Spleen (tissue), 11 donors: ENCODE data around the gene ZNF536. TPM values are rescaled to one million over a fixed set of nuclear protein-coding genes. Genes with fewer than 3 reads are reported as not detected.

Source experiments
- DNase-seq: peaks from one replicate; pipeline ENCODE4 v3.0.0-alpha.2; 2020
- H3K27ac ChIP-seq, 8 donors: fragments of 200-600 bp; sonication (generic) in 7 of 8; 1 replicate in 4 of 8; 2 replicates in 4 of 8; pipeline versions ENCODE4 v1.5.0 to v1.8.0; 2016 to 2021; ENCODE audit warnings: inconsistent platforms in 4 of 8, mild to moderate bottlenecking in 4 of 8, moderate library complexity in 1 of 8
- H3K27me3 ChIP-seq, 7 donors: fragments of 200-600 bp; sonication (generic) in 6 of 7; replicated peaks in 1 of 7; 1 replicate in 4 of 7; 2 replicates in 3 of 7; pipeline versions ENCODE4 v1.5.0 to v1.8.0; 2016 to 2021; ENCODE audit warnings: inconsistent platforms in 3 of 7, mild to moderate bottlenecking in 1 of 7
- H3K36me3 ChIP-seq, 6 donors: fragments of 200-600 bp; sonication (generic) in 5 of 6; 1 replicate in 4 of 6; 2 replicates in 2 of 6; pipeline versions ENCODE4 v1.5.0 to v1.8.0; 2016 to 2021; ENCODE audit warnings: inconsistent platforms in 2 of 6
- H3K4me1 ChIP-seq, 6 donors: fragments of 200-600 bp; sonication (generic) in 5 of 6; 1 replicate in 3 of 6; 2 replicates in 3 of 6; pipeline versions ENCODE4 v1.5.0 to v1.8.0; 2016 to 2021; ENCODE audit warnings: inconsistent platforms in 3 of 6
- H3K4me3 ChIP-seq, 8 donors: fragments of 200-600 bp; sonication (generic) in 7 of 8; 1 replicate in 4 of 8; 2 replicates in 4 of 8; pipeline versions ENCODE4 v1.5.0 to v1.8.0; 2016 to 2021; ENCODE audit warnings: inconsistent platforms in 4 of 8, mild to moderate bottlenecking in 4 of 8, moderate library complexity in 2 of 8
- H3K9me3 ChIP-seq, 8 donors: fragments of 200-600 bp; sonication (generic) in 7 of 8; 1 replicate in 4 of 8; 2 replicates in 4 of 8; pipeline versions ENCODE4 v1.5.0 to v1.8.0; 2016 to 2021; ENCODE audit warnings: inconsistent platforms in 4 of 8
- CTCF ChIP-seq, 11 experiments: fragments of 200-600 bp in 7 of 11; fragments of 450-650 bp in 4 of 11; sonication (generic) in 4 of 11; IDR thresholded peaks in 8 of 11; conservative IDR thresholded peaks in 3 of 11; 1 replicate in 7 of 11; 2 replicates in 4 of 11; pipeline versions ENCODE4 v1.4.0 to v1.8.0; 2016 to 2021; ENCODE audit warnings: antibody characterized with exemption in 11 of 11, inconsistent platforms in 4 of 11, mild to moderate bottlenecking in 1 of 11
- POLR2A ChIP-seq, 3 donors: fragments of 450-650 bp; IDR thresholded peaks; one replicate each; pipeline ENCODE4 v1.5.1; 2017; ENCODE audit warnings: antibody characterized with exemption in 3 of 3, mild to moderate bottlenecking in 1 of 3
- POLR2AphosphoS5 ChIP-seq, 3 donors: sonication (generic); formaldehyde crosslinking; IDR thresholded peaks; one replicate each; pipeline ENCODE4 v1.5.1; 2017; ENCODE audit warnings: antibody characterized with exemption in 3 of 3
- WGBS, 5 donors: extraction: QIAGEN DNeasy Blood & Tissue Kit in 3 of 5; methylation state at CpG; one replicate each; pipeline versions ENCODE4 v1.1.5 to v1.1.7; 2013 to 2018; 5-methylcytosine and 5-hydroxymethylcytosine counted together
- intact Hi-C: fragments of 100-400 bp; cut with DNase I; formaldehyde crosslinking; loops from one replicate; pipeline ENCODE4 v1.15.0; 2023; ENCODE audit warnings: low total_unique reads
- polyA plus RNA-seq, 3 donors: library from polyadenylated mRNA; stranded (reverse); fragments of 200-250 nt; gene quantifications; one replicate each; pipeline ENCODE4 v1.2.1, GENCODE V29; 2013
- total RNA-seq, 7 donors: library from RNA; depleted of rRNA in 3 of 7; stranded (reverse); fragments of >200 nt in 3 of 7; fragmentation: NEBNext Ultra II Directional in 4 of 7; extraction: Animal tissue kit (Norgen Biotek cat#: 25700) in 4 of 7; gene quantifications; one replicate each; pipeline versions ENCODE4 v1.1.0 to v1.2.1, GENCODE V29; 2016 to 2021
- donor health status: healthy with polysubstance abuse.
- donor health status: DM: no; HTN: no; CAD: no; lungs with moderate emphysema.
- donor health status: DM: no; HTN: no; CAD: no.
- donor health status: Bipolar disorder and iron deficiency.
- donor health status: healthy.
- donor health status: DM: no; HTN: no; CAD: no.
- donor health status: DM: yes; HTN: yes; CAD: no.

ZNF536 gene
- total and polyA plus RNA-seq, 10 donors = 0.13 to 4.1 (median 2.1) TPM

DNA sequence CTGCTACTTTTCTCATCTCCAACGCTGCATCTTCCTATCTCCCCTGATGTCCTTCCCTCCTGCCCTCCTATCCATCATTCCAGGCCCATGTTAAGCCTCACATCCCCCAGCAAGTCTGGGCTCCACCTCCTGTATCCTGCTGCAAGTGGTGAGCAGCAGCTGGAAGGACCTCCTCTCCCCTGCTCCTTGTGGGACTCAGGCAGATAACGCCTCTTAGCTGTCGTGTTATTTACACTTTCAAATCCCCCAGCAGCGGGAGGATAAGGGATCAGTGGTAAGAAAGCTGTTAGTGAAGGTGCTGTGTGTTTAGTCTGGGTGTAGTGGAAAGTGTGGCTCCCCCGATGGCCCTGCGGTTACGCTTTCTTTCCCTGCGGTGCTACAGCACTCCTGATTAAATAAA lies 211.9 kb downstream of the ZNF536 start:
- DNase-seq = no peak
- 34 to 49% (median 45%) methylated on average over 8 of the region's 8 CpGs for WGBS, 5 donors
- no peak overlapping the region for H3K4me3 ChIP-seq
- no peaks in the 10 kb centered on the region for H3K4me1 ChIP-seq
- TF ChIP-seq POLR2AphosphoS5 (IDR thresholded peaks at IDR 0.05) = no peak
- peaks cover 0 to 21% (median 0%) of the 10 kb centered on the region in 7 donors for H3K27me3 ChIP-seq
- H3K36me3 ChIP-seq = no peaks in the 10 kb centered on the region
- intact Hi-C loops = no loop called here
- H3K27ac ChIP-seq = no peak overlapping the region
- H3K9me3 ChIP-seq = no peaks in the 10 kb centered on the region

GRCh38 chr19:30587869-30588268 lies 215.7 kb downstream of the ZNF536 start:
- no peak for DNase-seq
- H3K36me3 ChIP-seq = no peaks in the 10 kb centered on the region

DNA sequence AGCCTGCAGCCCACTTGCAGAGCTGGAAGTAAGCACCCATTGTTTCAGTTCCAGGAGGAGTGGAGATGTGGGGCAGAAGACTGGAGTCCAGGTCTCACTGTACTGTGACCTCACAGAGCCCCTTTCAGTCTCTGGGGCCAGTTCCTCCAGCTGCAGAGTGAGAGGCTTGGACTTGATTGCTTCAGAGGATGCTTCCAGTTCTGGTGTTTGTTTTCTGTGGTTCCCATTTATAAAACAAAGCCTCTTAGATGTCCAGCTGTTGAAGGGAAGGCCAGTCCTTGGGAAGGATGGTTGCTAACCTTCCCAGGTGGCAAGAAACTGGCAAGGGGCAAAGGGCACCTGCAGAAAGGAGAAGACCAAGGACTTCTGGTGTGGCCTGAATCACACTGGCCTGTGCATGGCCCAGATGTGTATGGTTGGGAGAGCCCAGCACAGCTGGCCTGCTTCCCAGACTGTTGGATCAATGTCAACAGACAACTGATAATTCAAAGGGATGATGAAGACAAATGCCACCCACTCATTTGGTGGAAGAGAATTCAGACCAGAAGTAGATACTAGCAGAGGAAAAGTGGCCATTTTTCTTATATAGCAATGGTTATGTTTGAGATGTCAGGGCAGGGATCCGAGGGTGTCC lies 218.5 kb downstream of the ZNF536 start:
- DNase-seq = no peak

More at GRCh38 chr19:30587869-30588268, 215.7 kb downstream of the ZNF536 start:
- Histone ChIP-seq H3K4me3 (no peak overlapping the region), H3K9me3 (no peaks in the 10 kb centered on the region), H3K4me1 (no peaks in the 10 kb centered on the region), H3K27me3 (peaks cover 0 to 6% (median 0%) of the 10 kb centered on the region in 7 donors), H3K27ac (no peak overlapping the region)
- no peak for TF ChIP-seq POLR2A (IDR thresholded peaks at IDR 0.05)
- TF ChIP-seq POLR2AphosphoS5 (IDR thresholded peaks at IDR 0.05) = no peak
- no peak for TF ChIP-seq CTCF (IDR thresholded peaks at IDR 0.05 in 8 of 11, conservative IDR thresholded peaks at IDR 0.05 in 3 of 11)
- 51 to 67% (median 54%) methylated on average over 5 of the region's 5 CpGs for WGBS, 5 donors
- intact Hi-C loops = no loop called here

GRCh38 chr19:30593356-30593755 lies 221.2 kb downstream of the ZNF536 start:
- H3K36me3 ChIP-seq = no peaks in the 10 kb centered on the region
- TF ChIP-seq CTCF (IDR thresholded peaks at IDR 0.05 in 8 of 11, conservative IDR thresholded peaks at IDR 0.05 in 3 of 11) (no peak), POLR2AphosphoS5 (IDR thresholded peaks at IDR 0.05) (no peak), POLR2A (IDR thresholded peaks at IDR 0.05) (no peak)
- DNase-seq = no peak
- H3K4me1 ChIP-seq = no peaks in the 10 kb centered on the region
- 82 to 92% (median 87%) methylated on average over 5 of the region's 5 CpGs for WGBS, 5 donors
- intact Hi-C loops = no loop called here
- H3K4me3 ChIP-seq = no peak overlapping the region
- H3K27ac ChIP-seq = no peak overlapping the region
- H3K9me3 ChIP-seq = no peaks in the 10 kb centered on the region
- H3K27me3 ChIP-seq = peaks cover 0 to 18% (median 0%) of the 10 kb centered on the region in 7 donors

More for the DNA sequence above, 218.5 kb downstream of the ZNF536 start:
- Histone ChIP-seq H3K4me3 (no peak overlapping the region), H3K27ac (no peak overlapping the region), H3K36me3 (no peaks in the 10 kb centered on the region), H3K9me3 (no peaks in the 10 kb centered on the region), H3K4me1 (no peaks in the 10 kb centered on the region), H3K27me3 (peaks cover 0 to 8% (median 0%) of the 10 kb centered on the region in 7 donors)
- 44 to 79% (median 71%) methylated on average over 1 of the region's 1 CpG for WGBS, 5 donors
- TF ChIP-seq CTCF (IDR thresholded peaks at IDR 0.05 in 8 of 11, conservative IDR thresholded peaks at IDR 0.05 in 3 of 11) (no peak), POLR2AphosphoS5 (IDR thresholded peaks at IDR 0.05) (no peak), POLR2A (IDR thresholded peaks at IDR 0.05) (no peak)
- intact Hi-C loops = no loop called here
